ENCODE measurements around the gene TENM3. TPM values are rescaled to one million over a fixed set of nuclear protein-coding genes. Genes with fewer than 3 reads are reported as not detected.

The TENM3 gene
- polyA plus RNA-seq, 1 of the 3 experiments (the other 2 are of a cell fraction) = 10.4 TPM

- TF ChIP-seq PBX3 (IDR thresholded peaks at IDR 0.05) = no peak
- TF ChIP-seq CHD2 (IDR thresholded peaks at IDR 0.05; ENCODE audit: low read length, partially characterized antibody) = no peak
- no peak for TF ChIP-seq MXI1 (IDR thresholded peaks at IDR 0.05; ENCODE audit: low read depth, low read length)
- TF ChIP-seq ELF1 (IDR thresholded peaks at IDR 0.05) = no peak
- no peak for TF ChIP-seq USF2 (IDR thresholded peaks at IDR 0.05; ENCODE audit: borderline replicate concordance, low read depth, low read length)
- no peak for TF ChIP-seq RFX5 (IDR thresholded peaks at IDR 0.05; ENCODE audit: low read length)
Observed at GRCh38 chr4:182225257-182225852, 17.8 kb upstream of the TENM3 start (continued).

DNA sequence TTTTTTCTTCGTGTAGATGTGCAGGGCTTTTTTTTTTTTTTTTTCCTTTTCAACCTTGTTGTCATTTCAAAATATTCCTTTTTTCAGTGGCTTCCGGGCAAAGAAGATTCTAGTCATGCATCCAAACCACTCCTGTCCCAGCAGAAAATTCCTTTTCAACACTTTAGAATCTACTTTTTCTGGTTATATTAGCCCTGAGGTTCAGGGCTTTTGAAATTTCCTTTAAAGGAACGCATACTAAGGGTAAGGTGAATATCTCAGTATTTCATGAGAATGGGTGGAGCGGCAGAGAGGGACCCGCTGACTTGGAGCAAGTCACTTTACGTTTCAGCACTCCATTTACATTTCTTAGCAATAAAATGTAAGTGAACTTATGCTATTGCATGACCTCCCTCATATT, 15.6 kb upstream of the TENM3 start:
- Histone ChIP-seq H3K4me1 (ENCODE audit: control insufficient read depth in 1 of 2, insufficient read depth in 2 of 2, low read depth in 1 of 2, low read length in 1 of 2) (peaks cover 0 to 12% of the 10 kb centered on the region in 2 experiments; a peak in 2 of 4 replicates), H3K79me2 (ENCODE audit: insufficient read depth) (no peaks in the 10 kb centered on the region), H2AFZ (ENCODE audit: low read depth) (no peak overlapping the region), H4K20me1 (ENCODE audit: insufficient read depth) (no peaks in the 10 kb centered on the region), H3K27ac (ENCODE audit: low read depth in 2 of 2, low read length in 1 of 2) (no peak overlapping the region), H3K4me2 (no peak overlapping the region), H3K27me3 (ENCODE audit: insufficient read depth) (no peaks in the 10 kb centered on the region), H3K36me3 (replicated peaks in 1 of 2; ENCODE audit: control insufficient read depth in 1 of 2, insufficient read depth in 2 of 2, low read length in 1 of 2) (no peaks in the 10 kb centered on the region), H3K9me2 (no peaks in the 10 kb centered on the region), H3K9me3 (no peaks in the 10 kb centered on the region), H3F3A (replicated peaks; ENCODE audit: insufficient read depth) (peaks cover 9% of the 10 kb centered on the region), H3K4me3 (ENCODE audit: low read depth in 2 of 2, low read length in 1 of 2) (no peak overlapping the region), H3K9ac (no peak overlapping the region)
- no peak for DNase-seq
- WGBS (ENCODE audit: low lambda C conversion rate) = 89% methylated on average over 6 of the region's 6 CpGs
- POLR2A ChIA-PET = no interaction called here
- CTCF ChIA-PET = no interaction called here
- TF ChIP-seq GATA2 (CRISPR knock-in tag; IDR thresholded peaks at IDR 0.05) (no peak), IRF3 (IDR thresholded peaks at IDR 0.05; ENCODE audit: low read depth, low read length) (no peak), MEF2A (IDR thresholded peaks at IDR 0.05; ENCODE audit: borderline replicate concordance, low read depth) (no peak), USF2 (IDR thresholded peaks at IDR 0.05; ENCODE audit: borderline replicate concordance, low read depth, low read length) (no peak), NFIC (IDR thresholded peaks at IDR 0.05; ENCODE audit: borderline replicate concordance) (no peak), EZH2phosphoT487 (IDR thresholded peaks at IDR 0.05; ENCODE audit: borderline replicate concordance, low read depth) (no peak), POLR2AphosphoS5 (IDR thresholded peaks at IDR 0.05; ENCODE audit: low read depth, low read length) (no peak), TAF1 (IDR thresholded peaks at IDR 0.05; ENCODE audit: borderline replicate concordance, low read depth, low read length) (no peak), RAD21 (IDR thresholded peaks at IDR 0.05; ENCODE audit: low read length) (no peak), TCF12 (IDR thresholded peaks at IDR 0.05) (no peak), CTCF (IDR thresholded peaks at IDR 0.05) (no peak), NRF1 (IDR thresholded peaks at IDR 0.05; ENCODE audit: low read depth, low read length) (no peak), SMC3 (IDR thresholded peaks at IDR 0.05; ENCODE audit: low read depth, low read length) (no peak), RCOR1 (IDR thresholded peaks at IDR 0.05; ENCODE audit: low read length) (no peak), MXI1 (IDR thresholded peaks at IDR 0.05; ENCODE audit: low read depth, low read length) (no peak), RXRA (IDR thresholded peaks at IDR 0.05; ENCODE audit: borderline replicate concordance, low read depth) (no peak), FOSL2 (IDR thresholded peaks at IDR 0.05; ENCODE audit: borderline replicate concordance, low read depth) (no peak)
- TF ChIP-seq, protein P1, sequence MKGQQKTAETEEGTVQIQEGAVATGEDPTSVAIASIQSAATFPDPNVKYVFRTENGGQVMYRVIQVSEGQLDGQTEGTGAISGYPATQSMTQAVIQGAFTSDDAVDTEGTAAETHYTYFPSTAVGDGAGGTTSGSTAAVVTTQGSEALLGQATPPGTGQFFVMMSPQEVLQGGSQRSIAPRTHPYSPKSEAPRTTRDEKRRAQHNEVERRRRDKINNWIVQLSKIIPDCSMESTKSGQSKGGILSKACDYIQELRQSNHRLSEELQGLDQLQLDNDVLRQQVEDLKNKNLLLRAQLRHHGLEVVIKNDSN (IDR thresholded peaks at IDR 0.05; ENCODE audit: borderline replicate concordance, low read depth) = no peak
